ENCODE measurements around the gene OR51M1.

The OR51M1 gene

GRCh38 chr11:5394091-5394490 lies 10.5 kb downstream of the OR51M1 start:
- no peak for DNase-seq

DNA sequence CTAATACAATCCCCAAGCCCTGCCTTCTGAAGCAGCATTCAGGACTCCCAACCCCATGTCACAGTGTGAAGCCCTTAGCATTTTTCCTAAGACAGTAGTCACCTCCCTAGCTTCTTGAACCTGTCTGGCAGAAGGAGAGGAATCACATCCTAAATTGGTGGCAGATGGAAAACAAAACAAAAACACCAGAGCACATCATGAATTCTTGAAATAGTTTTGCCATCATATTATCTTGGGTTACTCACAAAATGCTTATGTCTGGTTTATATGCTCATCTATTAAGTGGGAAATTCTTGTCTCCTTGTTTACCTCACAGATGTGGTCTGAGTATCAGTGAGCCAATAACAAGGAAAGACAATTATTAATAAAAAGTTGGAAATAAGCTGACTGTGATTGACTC lies 15.3 kb downstream of the OR51M1 start:
- no peak for DNase-seq

- no peak for DNase-seq
Observed at GRCh38 chr11:5405173-5405572, 21.6 kb downstream of the OR51M1 start.

DNA sequence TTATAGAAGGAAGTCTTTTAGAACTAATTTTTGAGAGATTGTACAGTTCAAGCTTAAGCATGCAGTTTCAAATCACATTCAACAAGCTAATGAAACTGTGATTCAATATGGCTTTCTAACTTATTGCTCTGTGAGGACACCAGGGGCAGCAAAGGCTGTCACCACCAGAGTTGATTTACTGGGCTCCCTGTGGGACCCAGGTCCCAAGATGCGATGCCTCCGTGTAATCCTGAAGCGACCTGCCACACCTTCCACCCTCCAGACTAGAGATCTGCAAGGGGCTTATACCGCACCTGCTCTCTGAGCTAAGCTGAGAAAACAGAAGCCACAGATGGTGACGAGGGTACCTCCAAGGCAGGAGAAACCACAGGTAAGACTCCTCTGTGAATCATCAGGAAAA lies 37.4 kb downstream of the OR51M1 start:
- DNase-seq: no peak

GRCh38 chr11:5421811-5422210 lies 38.2 kb downstream of the OR51M1 start, which contains the start of gene OR51Q1:
Gene OR51Q1, plus strand, starts transcription at chr11:5422111. Its CDS starts 90 bp downstream, at chr11:5422201.
- no peak for DNase-seq

DNA sequence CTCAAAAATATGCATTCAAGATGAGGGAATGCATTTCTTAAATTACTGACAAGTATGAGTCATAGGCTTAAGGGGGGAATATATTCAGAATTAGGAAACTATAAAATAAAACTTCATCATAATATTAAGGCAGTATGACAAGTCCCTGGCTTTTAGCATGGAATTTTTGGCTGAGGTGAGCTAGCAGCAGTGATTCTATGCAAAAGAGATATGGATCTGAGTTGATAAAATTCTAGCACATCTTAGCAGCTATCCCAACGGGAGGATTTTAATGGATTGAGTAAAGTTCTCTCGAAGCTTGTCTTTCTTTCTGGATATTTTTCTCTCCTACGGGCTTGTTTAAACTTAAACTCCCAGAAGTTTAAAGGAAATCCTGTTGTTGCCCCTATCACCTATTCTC lies 39.5 kb downstream of the OR51M1 start:
- no peak for DNase-seq

- DNase-seq: no peak
Observed at GRCh38 chr11:5441414-5441813, 57.8 kb downstream of the OR51M1 start, which contains the start of gene OR51I1. Gene OR51I1, minus strand, starts transcription at chr11:5441514. Its CDS starts 0 bp downstream, at chr11:5441514.
